Breast epithelium (tissue), 3 donors: ENCODE data around the gene PHACTR1.

Experiments
- POLR2A ChIP-seq: fragments of 450-650 bp; IDR thresholded peaks from one replicate; pipeline ENCODE4 v1.6.1; 2016; ENCODE audit warnings: antibody characterized with exemption, mild to moderate bottlenecking, moderate library complexity
- POLR2AphosphoS5 ChIP-seq, 3 donors: sonication (generic); formaldehyde crosslinking; IDR thresholded peaks; one replicate each; pipeline ENCODE4 v1.6.1; 2017; ENCODE audit warnings: antibody characterized with exemption in 3 of 3
- TF ChIP-seq, protein P1 (sequence below), 3 donors: fragments of 450-650 bp; IDR thresholded peaks; one replicate each; pipeline ENCODE4 v1.5.1; 2016 to 2017; ENCODE audit warnings: antibody characterized with exemption in 3 of 3, mild to moderate bottlenecking in 3 of 3, moderate library complexity in 3 of 3

DNA sequence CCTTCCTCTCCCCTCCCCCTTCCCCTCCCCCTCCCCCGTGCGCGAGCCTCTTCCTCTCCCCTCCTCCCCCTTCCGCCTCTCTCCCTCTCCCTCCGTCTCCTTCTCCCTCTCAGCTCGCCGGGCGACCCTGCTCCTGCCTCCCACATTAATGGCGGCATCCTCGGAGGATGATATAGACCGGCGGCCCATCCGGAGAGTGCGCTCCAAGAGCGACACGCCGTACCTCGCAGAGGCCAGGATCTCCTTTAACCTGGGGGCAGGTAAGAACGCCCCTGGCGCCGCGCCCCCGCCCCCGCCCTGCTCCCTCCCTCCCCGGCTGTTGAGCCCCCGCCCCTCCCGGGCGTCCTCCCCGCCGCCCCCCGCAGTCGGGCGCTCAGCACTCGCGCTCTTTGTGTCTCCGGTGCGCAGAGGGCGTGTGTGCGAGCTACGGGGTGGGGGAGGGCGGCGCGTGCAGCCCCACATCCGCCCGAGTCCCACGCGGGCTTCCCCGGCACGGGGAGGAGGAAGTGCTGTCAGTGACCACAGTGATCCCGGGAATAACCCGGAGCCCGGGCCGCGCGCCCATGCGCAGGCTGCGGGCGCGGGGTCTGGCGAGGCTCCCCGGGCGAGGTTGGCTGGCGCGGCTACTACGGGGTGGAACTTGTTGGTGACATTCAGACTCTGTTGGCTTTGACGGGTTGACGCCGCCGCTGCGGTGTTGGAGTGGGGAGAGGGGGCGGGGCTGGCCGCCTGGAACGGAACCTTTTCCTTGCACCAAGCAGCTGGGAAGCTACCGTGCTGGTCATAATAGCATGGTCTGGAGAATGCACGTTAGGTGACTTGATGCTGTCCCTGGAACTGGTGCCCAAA lies 33.2 kb downstream of the PHACTR1 start:
- TF ChIP-seq, protein P1, sequence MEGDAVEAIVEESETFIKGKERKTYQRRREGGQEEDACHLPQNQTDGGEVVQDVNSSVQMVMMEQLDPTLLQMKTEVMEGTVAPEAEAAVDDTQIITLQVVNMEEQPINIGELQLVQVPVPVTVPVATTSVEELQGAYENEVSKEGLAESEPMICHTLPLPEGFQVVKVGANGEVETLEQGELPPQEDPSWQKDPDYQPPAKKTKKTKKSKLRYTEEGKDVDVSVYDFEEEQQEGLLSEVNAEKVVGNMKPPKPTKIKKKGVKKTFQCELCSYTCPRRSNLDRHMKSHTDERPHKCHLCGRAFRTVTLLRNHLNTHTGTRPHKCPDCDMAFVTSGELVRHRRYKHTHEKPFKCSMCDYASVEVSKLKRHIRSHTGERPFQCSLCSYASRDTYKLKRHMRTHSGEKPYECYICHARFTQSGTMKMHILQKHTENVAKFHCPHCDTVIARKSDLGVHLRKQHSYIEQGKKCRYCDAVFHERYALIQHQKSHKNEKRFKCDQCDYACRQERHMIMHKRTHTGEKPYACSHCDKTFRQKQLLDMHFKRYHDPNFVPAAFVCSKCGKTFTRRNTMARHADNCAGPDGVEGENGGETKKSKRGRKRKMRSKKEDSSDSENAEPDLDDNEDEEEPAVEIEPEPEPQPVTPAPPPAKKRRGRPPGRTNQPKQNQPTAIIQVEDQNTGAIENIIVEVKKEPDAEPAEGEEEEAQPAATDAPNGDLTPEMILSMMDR (IDR thresholded peaks at IDR 0.05), result no peak
- TF ChIP-seq POLR2A, result no peak
- no peak for TF ChIP-seq POLR2AphosphoS5 (IDR thresholded peaks at IDR 0.05)
